H9 (cell line): ENCODE measurements around the gene FCMR. TPM values are rescaled to one million over a fixed set of nuclear protein-coding genes. Genes with fewer than 3 reads are reported as not detected.

ENCODE experiments used
- DNase-seq: peaks from one replicate; pipeline ENCODE4 v3.0.0-alpha.2; 2017
- H2AFZ ChIP-seq: one replicate; pipeline ENCODE4 v1.6.1; 2013; ENCODE audit warnings: mild to moderate bottlenecking, low read length, control low read depth, moderate library complexity
- H2AK5ac ChIP-seq: 2 replicates; pipeline ENCODE4 v1.6.1; 2013; ENCODE audit warnings: low read length, control low read depth, mixed read lengths; ENCODE audit not compliant: insufficient read length
- H2BK120ac ChIP-seq: one replicate; pipeline ENCODE4 v1.6.1; 2013; ENCODE audit warnings: low read depth, mild to moderate bottlenecking, low read length, control low read depth, inconsistent platforms; ENCODE audit not compliant: poor library complexity, severe bottlenecking
- H2BK12ac ChIP-seq: 2 replicates; pipeline ENCODE4 v1.6.1; 2013; ENCODE audit warnings: low read length, control low read depth, mixed read lengths, low read depth; ENCODE audit not compliant: insufficient read length
- H2BK15ac ChIP-seq: 2 replicates; pipeline ENCODE4 v1.6.1; 2013; ENCODE audit warnings: low read depth, low read length, control low read depth
- H2BK20ac ChIP-seq: one replicate; pipeline ENCODE4 v1.6.1; 2013; ENCODE audit warnings: low read depth, mild to moderate bottlenecking, low read length, control low read depth, inconsistent platforms; ENCODE audit not compliant: poor library complexity, severe bottlenecking
- H2BK5ac ChIP-seq: 2 replicates; pipeline ENCODE4 v1.6.1; 2013; ENCODE audit warnings: low read length, control low read depth, mixed read lengths; ENCODE audit not compliant: insufficient read length
- H3K14ac ChIP-seq: 2 replicates; pipeline ENCODE4 v1.6.1; 2013; ENCODE audit warnings: low read length, control low read depth; ENCODE audit not compliant: insufficient read depth
- H3K18ac ChIP-seq: 2 replicates; pipeline ENCODE4 v1.6.1; 2013; ENCODE audit warnings: low read depth, mild to moderate bottlenecking, mixed read lengths, low read length, control low read depth; ENCODE audit not compliant: insufficient read length
- H3K23ac ChIP-seq: 2 replicates; pipeline ENCODE4 v1.6.1; 2013; ENCODE audit warnings: low read length, control low read depth, mixed read lengths, low read depth; ENCODE audit not compliant: insufficient read length
- H3K23me2 ChIP-seq: 2 replicates; pipeline ENCODE4 v1.6.1; 2013; ENCODE audit warnings: low read depth, mild to moderate bottlenecking, mixed read lengths, low read length, control low read depth; ENCODE audit not compliant: insufficient read length, poor library complexity, severe bottlenecking
- H3K27ac ChIP-seq: 2 replicates; pipeline ENCODE4 v1.5.1; 2013; ENCODE audit warnings: low read length, control low read depth, mixed read lengths, low read depth; ENCODE audit not compliant: insufficient read length
- H3K27me3 ChIP-seq: 2 replicates; pipeline ENCODE4 v1.6.1; 2013; ENCODE audit warnings: low read length, control low read depth, inconsistent platforms; ENCODE audit not compliant: insufficient read depth
- H3K4ac ChIP-seq: 2 replicates; pipeline ENCODE4 v1.6.1; 2013; ENCODE audit warnings: low read depth, mild to moderate bottlenecking, control low read depth, inconsistent platforms, low read length, moderate library complexity
- H3K4me1 ChIP-seq: 2 replicates; pipeline ENCODE4 v1.6.1; 2013; ENCODE audit warnings: low read length, control low read depth, inconsistent platforms; ENCODE audit not compliant: insufficient read depth
- H3K4me2 ChIP-seq: 2 replicates; pipeline ENCODE4 v1.6.1; 2013; ENCODE audit warnings: low read length, control low read depth, mixed read lengths; ENCODE audit not compliant: insufficient read length, insufficient read depth
- H3K56ac ChIP-seq: 2 replicates; pipeline ENCODE4 v1.6.1; 2013; ENCODE audit warnings: low read depth, mild to moderate bottlenecking, mixed read lengths, low read length, control low read depth; ENCODE audit not compliant: insufficient read length
- H3K79me1 ChIP-seq: 2 replicates; pipeline ENCODE4 v1.6.1; 2013; ENCODE audit warnings: low read depth, mild to moderate bottlenecking, moderate library complexity, low read length, control low read depth, inconsistent platforms; ENCODE audit not compliant: insufficient read depth, poor library complexity, severe bottlenecking
- H3K79me2 ChIP-seq: 2 replicates; pipeline ENCODE4 v1.6.1; 2013; ENCODE audit warnings: low read length, control low read depth, inconsistent platforms; ENCODE audit not compliant: insufficient read depth
- H3K9ac ChIP-seq: 2 replicates; pipeline ENCODE4 v1.6.1; 2013; ENCODE audit warnings: low read length, control low read depth, mixed read lengths; ENCODE audit not compliant: insufficient read length; ENCODE audit errors: extremely low read depth
- H3K9me3 ChIP-seq: one replicate; pipeline ENCODE4 v1.6.1; 2013; ENCODE audit warnings: low read depth, low read length, inconsistent platforms; ENCODE audit not compliant: control insufficient read depth
- H3T11ph ChIP-seq: one replicate; pipeline ENCODE4 v1.6.1; 2013; ENCODE audit warnings: mild to moderate bottlenecking, low read length, control low read depth, inconsistent platforms
- H4K20me1 ChIP-seq: one replicate; pipeline ENCODE4 v1.6.1; 2013; ENCODE audit not compliant: control insufficient read depth, insufficient read length, insufficient read depth
- H4K5ac ChIP-seq: 2 replicates; pipeline ENCODE4 v1.6.1; 2013; ENCODE audit warnings: low read depth, mild to moderate bottlenecking, mixed read lengths, low read length, control low read depth; ENCODE audit not compliant: insufficient read length
- H4K8ac ChIP-seq: replicated peaks from 2 replicates; pipeline ENCODE4 v1.6.1; 2013; ENCODE audit warnings: low read length, control low read depth, mixed read lengths, low read depth; ENCODE audit not compliant: insufficient read length
- H4K91ac ChIP-seq: 2 replicates; pipeline ENCODE4 v1.6.1; 2013; ENCODE audit warnings: low read depth, mild to moderate bottlenecking, moderate library complexity, mixed read lengths, low read length, control low read depth; ENCODE audit not compliant: insufficient read length
- H3K27ac Mint-ChIP-seq, 3 experiments: 2 replicates in 2 of 3; 3 replicates in 1 of 3; pipeline ENCODE4 v1.8.0; 2020 to 2021; ENCODE audit warnings: mixed read lengths in 3 of 3, mild to moderate bottlenecking in 1 of 3, moderate library complexity in 1 of 3
- H3K27me3 Mint-ChIP-seq: 2 replicates; pipeline ENCODE4 v1.8.0; 2021; ENCODE audit warnings: low read depth, mild to moderate bottlenecking, moderate library complexity, mixed read lengths
- H3K36me3 Mint-ChIP-seq, 3 experiments: 2 replicates in 2 of 3; 3 replicates in 1 of 3; pipeline ENCODE4 v1.8.0; 2020 to 2021; ENCODE audit warnings: low read depth in 3 of 3, mixed read lengths in 3 of 3; ENCODE audit not compliant: insufficient read depth in 1 of 3
- H3K4me1 Mint-ChIP-seq, 2 experiments: 2 replicates each; pipeline ENCODE4 v1.8.0; 2020; ENCODE audit warnings: mixed read lengths in 2 of 2
- H3K4me3 Mint-ChIP-seq, 2 experiments: 2 replicates in 1 of 2; 3 replicates in 1 of 2; pipeline ENCODE4 v1.8.0; 2020 to 2021; ENCODE audit warnings: mild to moderate bottlenecking in 2 of 2, mixed read lengths in 2 of 2, moderate library complexity in 1 of 2
- H3K9me3 Mint-ChIP-seq, 2 experiments: 2 replicates in 1 of 2; 3 replicates in 1 of 2; pipeline ENCODE4 v1.8.0; 2020; ENCODE audit warnings: mild to moderate bottlenecking in 2 of 2, mixed read lengths in 2 of 2, moderate library complexity in 1 of 2
- CTCF ChIP-seq: fragments of 200-600 bp; sonication (generic); conservative IDR thresholded peaks from 3 replicates; pipeline ENCODE4 v1.8.0; 2021; ENCODE audit warnings: antibody characterized with exemption, mild to moderate bottlenecking
- WGBS: extraction: QIAGEN DNeasy Blood & Tissue Kit; methylation state at CpG from one replicate; pipeline ENCODE4 v1.1.7; 2013; ENCODE audit warnings: missing lambda C conversion rate, low lambda C conversion rate, mixed read lengths; ENCODE audit not compliant: insufficient read length; ENCODE audit errors: extremely low coverage; 5-methylcytosine and 5-hydroxymethylcytosine counted together
- total RNA-seq: library from RNA; stranded (reverse); gene quantifications from 2 replicates; pipeline ENCODE4 v1.2.1, GENCODE V29; 2021

Gene FCMR
- total RNA-seq, 1 experiment from 2014 or later = not detected

GRCh38 chr1:206967096-206967849 is 45.5 kb upstream of the FCMR start:
- H3K56ac ChIP-seq = no peak overlapping the region
- no peak overlapping the region for H3K23ac ChIP-seq
- Mint-ChIP-seq H3K36me3 (no peaks in the 10 kb centered on the region; a peak in 1 of 7 replicates), H3K4me3 (no peak overlapping the region), H3K27me3 (peaks cover 20% of the 10 kb centered on the region), H3K4me1 (no peaks in the 10 kb centered on the region; a peak in 1 of 4 replicates), H3K27ac (no peak overlapping the region), H3K9me3 (no peaks in the 10 kb centered on the region)
- no peak overlapping the region for H2AFZ ChIP-seq
- H3K18ac ChIP-seq = no peak overlapping the region
- no peaks in the 10 kb centered on the region for H3K27me3 ChIP-seq
- H2AK5ac ChIP-seq = no peak overlapping the region
- TF ChIP-seq CTCF = no peak
- no peak overlapping the region for H4K5ac ChIP-seq
- H4K91ac ChIP-seq = no peak overlapping the region
- H3K79me2 ChIP-seq = no peaks in the 10 kb centered on the region
- WGBS = no CpG with 5 or more reads among the region's 8 CpGs
- no peak overlapping the region for H2BK12ac ChIP-seq
- no peak overlapping the region for H2BK15ac ChIP-seq
- H3K23me2 ChIP-seq = no peaks in the 10 kb centered on the region
- no peak overlapping the region for H2BK20ac ChIP-seq
- no peaks in the 10 kb centered on the region for H3K4me1 ChIP-seq
- no peak overlapping the region for H3K14ac ChIP-seq
- H3K79me1 ChIP-seq = no peaks in the 10 kb centered on the region
- H3K9me3 ChIP-seq = no peaks in the 10 kb centered on the region
- H4K20me1 ChIP-seq = no peaks in the 10 kb centered on the region
- no peak overlapping the region for H3T11ph ChIP-seq
- no peak overlapping the region for H2BK5ac ChIP-seq
- no peak overlapping the region for H3K4ac ChIP-seq
- no peak overlapping the region for H3K27ac ChIP-seq
- no peak overlapping the region for H3K9ac ChIP-seq
- no peak overlapping the region for H3K4me2 ChIP-seq
- no peak overlapping the region for H4K8ac ChIP-seq
- H2BK120ac ChIP-seq = no peak overlapping the region
- no peak for DNase-seq
